GM23338 (cell line): ENCODE measurements around the gene RAB3GAP1. TPM values are rescaled to one million over a fixed set of nuclear protein-coding genes. Genes with fewer than 3 reads are reported as not detected.

Experiments used
- ATAC-seq: fragments of 200-7000 bp; cut with Tn5 transposase; 3 replicates; pipeline ENCODE4 v1.9.1; 2020
- DNase-seq: peaks from one replicate; pipeline ENCODE4 v3.0.0-alpha.2; 2015; ENCODE audit warnings: low spot score
- H2AFZ ChIP-seq: fragments of 200-600 bp; sonication (generic); 2 replicates; pipeline ENCODE4 v1.8.0; 2016; ENCODE audit warnings: antibody characterized with exemption, mild to moderate bottlenecking, moderate library complexity
- H3F3A ChIP-seq: fragments of 200-600 bp; sonication (generic); replicated peaks from 2 replicates; pipeline ENCODE4 v1.8.0; 2017; ENCODE audit warnings: antibody characterized with exemption, mixed run types, low read depth
- H3K27ac ChIP-seq: fragments of 200-600 bp; sonication (generic); 2 replicates; pipeline ENCODE4 v1.6.1; 2016; ENCODE audit warnings: low read depth
- H3K27me3 ChIP-seq: fragments of 200-600 bp; sonication (generic); 2 replicates; pipeline ENCODE4 v1.8.0; 2016; ENCODE audit warnings: mild to moderate bottlenecking, mixed run types, moderate library complexity; ENCODE audit not compliant: insufficient read depth
- H3K36me3 ChIP-seq: fragments of 200-600 bp; sonication (generic); 2 replicates; pipeline ENCODE4 v1.8.0; 2016; ENCODE audit warnings: mild to moderate bottlenecking; ENCODE audit not compliant: insufficient read depth
- H3K4me1 ChIP-seq: fragments of 200-600 bp; sonication (generic); 2 replicates; pipeline ENCODE4 v1.8.0; 2016; ENCODE audit warnings: mild to moderate bottlenecking, moderate library complexity; ENCODE audit not compliant: insufficient read depth
- H3K4me2 ChIP-seq: fragments of 200-600 bp; sonication (generic); 2 replicates; pipeline ENCODE4 v1.7.1; 2017; ENCODE audit warnings: mixed run types
- H3K4me3 ChIP-seq: fragments of 200-600 bp; sonication (generic); 2 replicates; pipeline ENCODE4 v1.6.1; 2016; ENCODE audit warnings: mixed run types
- H3K79me2 ChIP-seq: fragments of 200-600 bp; sonication (generic); replicated peaks from 2 replicates; pipeline ENCODE4 v1.8.0; 2017; ENCODE audit warnings: mild to moderate bottlenecking; ENCODE audit not compliant: insufficient read depth
- H3K9me2 ChIP-seq: fragments of 200-600 bp; sonication (generic); 2 replicates; pipeline ENCODE4 v1.8.0; 2017; ENCODE audit not compliant: insufficient read depth
- H4K20me1 ChIP-seq: fragments of 200-600 bp; sonication (generic); replicated peaks from 2 replicates; pipeline ENCODE4 v1.8.0; 2017; ENCODE audit warnings: mild to moderate bottlenecking; ENCODE audit not compliant: insufficient read depth
- H3K27ac Mint-ChIP-seq: 2 replicates; pipeline ENCODE4 v1.8.0; 2020; ENCODE audit warnings: inconsistent platforms, mild to moderate bottlenecking, moderate library complexity, mixed read lengths
- H3K27me3 Mint-ChIP-seq: 3 replicates; pipeline ENCODE4 v1.8.0; 2022; ENCODE audit warnings: low read depth, mild to moderate bottlenecking, moderate library complexity, mixed read lengths, inconsistent platforms; ENCODE audit not compliant: insufficient read depth, poor library complexity
- H3K36me3 Mint-ChIP-seq: 3 replicates; pipeline ENCODE4 v1.8.0; 2021; ENCODE audit warnings: low read depth, mild to moderate bottlenecking, inconsistent platforms, moderate library complexity, mixed read lengths
- H3K4me1 Mint-ChIP-seq: 3 replicates; pipeline ENCODE4 v1.8.0; 2020; ENCODE audit warnings: mild to moderate bottlenecking, inconsistent platforms, mixed read lengths
- H3K4me3 Mint-ChIP-seq: 3 replicates; pipeline ENCODE4 v1.8.0; 2021; ENCODE audit warnings: moderate library complexity, mild to moderate bottlenecking, inconsistent platforms, mixed read lengths
- H3K9me3 Mint-ChIP-seq: 3 replicates; pipeline ENCODE4 v1.8.0; 2020; ENCODE audit warnings: moderate library complexity, mild to moderate bottlenecking, inconsistent platforms, mixed read lengths
- CREB1 ChIP-seq: fragments of 250-450 bp; sonication (Bioruptor Pico); IDR thresholded peaks from 2 replicates; pipeline ENCODE4 v1.5.0; 2020; ENCODE audit warnings: low read depth, mild to moderate bottlenecking, moderate library complexity
- EZH2 ChIP-seq: fragments of 200-600 bp; sonication (generic); IDR thresholded peaks from one replicate; pipeline ENCODE4 v1.8.0; 2017; ENCODE audit warnings: antibody characterized with exemption, mild to moderate bottlenecking, low read depth; ENCODE audit not compliant: unreplicated experiment
- JUNB ChIP-seq: IDR thresholded peaks from one replicate; pipeline ENCODE4 v1.6.1; 2016; ENCODE audit warnings: antibody characterized with exemption; ENCODE audit not compliant: unreplicated experiment
- NANOG ChIP-seq: IDR thresholded peaks from 2 replicates; pipeline ENCODE4 v1.6.1; 2016; ENCODE audit warnings: antibody characterized with exemption, borderline replicate concordance
- STAT1 ChIP-seq: IDR thresholded peaks from one replicate; pipeline ENCODE4 v1.6.1; 2016; ENCODE audit warnings: antibody characterized with exemption; ENCODE audit not compliant: unreplicated experiment
- ZNF114 ChIP-seq: fragments of 250-450 bp; sonication (Bioruptor Pico); IDR thresholded peaks from 2 replicates; pipeline ENCODE4 v1.5.0; 2020; ENCODE audit warnings: mild to moderate bottlenecking, moderate library complexity
- ZNF331 ChIP-seq: fragments of 250-450 bp; sonication (Bioruptor Pico); IDR thresholded peaks from 2 replicates; pipeline ENCODE4 v1.5.0; 2020; ENCODE audit warnings: low read depth, mild to moderate bottlenecking, moderate library complexity
- polyA plus RNA-seq: library from polyadenylated mRNA; unstranded; fragments of >200 nt; fragmentation: Nextera tagmentation; extraction: Ambion mirVana; gene quantifications from 2 replicates; pipeline ENCODE4 v1.2.1, GENCODE V29; 2016
- total RNA-seq: library from RNA; depleted of rRNA; stranded (reverse); fragments of >200 nt; shearing (Covaris generic); gene quantifications from 2 replicates; pipeline ENCODE4 v1.2.3, GENCODE V29; 2014
- TF ChIP-seq, protein P1 (sequence below): IDR thresholded peaks from 2 replicates; pipeline ENCODE4 v1.6.1; 2016; ENCODE audit warnings: antibody characterized with exemption
- TF ChIP-seq, protein P2 (sequence below): IDR thresholded peaks from one replicate; pipeline ENCODE4 v1.6.1; 2018; ENCODE audit warnings: antibody characterized with exemption; ENCODE audit not compliant: unreplicated experiment
- TF ChIP-seq, protein P3 (sequence below), 2 experiments: fragments of 200-600 bp in 1 of 2; sonication (generic) in 1 of 2; conservative IDR thresholded peaks; 2 replicates each; pipeline versions ENCODE4 v1.5.1 to v1.6.1; 2016 to 2017; ENCODE audit warnings: antibody characterized with exemption in 2 of 2, low read depth in 2 of 2, mild to moderate bottlenecking in 2 of 2, moderate library complexity in 1 of 2

The RAB3GAP1 gene
- total and polyA plus RNA-seq, 2 experiments from 2014 or later, result 22.5 to 40.4 TPM

DNA sequence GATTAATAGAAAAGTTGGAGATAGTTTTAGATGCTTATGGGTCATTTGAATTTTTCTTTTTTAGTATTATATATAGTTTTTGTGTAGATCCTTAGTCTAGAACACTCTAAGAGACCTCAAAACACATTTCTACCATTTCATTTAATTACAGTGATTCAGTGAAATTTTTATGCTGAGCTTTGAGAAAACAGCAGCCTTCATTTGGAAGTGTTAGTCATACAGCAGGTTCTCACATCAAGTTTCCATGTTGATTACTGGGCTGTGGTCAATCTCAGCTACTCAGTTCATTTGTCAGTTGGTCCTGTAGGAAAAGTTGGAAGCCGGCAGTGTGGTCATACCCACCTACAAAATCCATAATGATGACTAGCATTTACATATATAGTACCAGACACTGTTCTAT lies 42.8 kb upstream of the RAB3GAP1 start:
- Histone ChIP-seq H4K20me1 (no peaks in the 10 kb centered on the region), H3K4me2 (no peak overlapping the region), H3K9me2 (no peaks in the 10 kb centered on the region), H2AFZ (no peak overlapping the region), H3K27me3 (no peaks in the 10 kb centered on the region), H3F3A (no peaks in the 10 kb centered on the region), H3K79me2 (no peaks in the 10 kb centered on the region), H3K4me1 (peaks cover 6% of the 10 kb centered on the region; the same call in 1 of the 2 replicates), H3K4me3 (no peak overlapping the region), H3K27ac (no peak overlapping the region), H3K36me3 (no peaks in the 10 kb centered on the region)
- no peak overlapping the region for H3K4me3 Mint-ChIP-seq
- peaks cover 3% of the 10 kb centered on the region for H3K27me3 Mint-ChIP-seq
- peaks cover 22% of the 10 kb centered on the region; the same call in 2 of the 3 replicates for H3K4me1 Mint-ChIP-seq
- no peak overlapping the region for H3K27ac Mint-ChIP-seq
- no peaks in the 10 kb centered on the region for H3K36me3 Mint-ChIP-seq
- no peak for TF ChIP-seq JUNB
- no peak for TF ChIP-seq EZH2
- TF ChIP-seq, protein P1, sequence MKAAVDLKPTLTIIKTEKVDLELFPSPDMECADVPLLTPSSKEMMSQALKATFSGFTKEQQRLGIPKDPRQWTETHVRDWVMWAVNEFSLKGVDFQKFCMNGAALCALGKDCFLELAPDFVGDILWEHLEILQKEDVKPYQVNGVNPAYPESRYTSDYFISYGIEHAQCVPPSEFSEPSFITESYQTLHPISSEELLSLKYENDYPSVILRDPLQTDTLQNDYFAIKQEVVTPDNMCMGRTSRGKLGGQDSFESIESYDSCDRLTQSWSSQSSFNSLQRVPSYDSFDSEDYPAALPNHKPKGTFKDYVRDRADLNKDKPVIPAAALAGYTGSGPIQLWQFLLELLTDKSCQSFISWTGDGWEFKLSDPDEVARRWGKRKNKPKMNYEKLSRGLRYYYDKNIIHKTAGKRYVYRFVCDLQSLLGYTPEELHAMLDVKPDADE, result no peak
- TF ChIP-seq NANOG, result no peak
- no peak for TF ChIP-seq ZNF114 (CRISPR knock-in tag)
- TF ChIP-seq, protein P2, sequence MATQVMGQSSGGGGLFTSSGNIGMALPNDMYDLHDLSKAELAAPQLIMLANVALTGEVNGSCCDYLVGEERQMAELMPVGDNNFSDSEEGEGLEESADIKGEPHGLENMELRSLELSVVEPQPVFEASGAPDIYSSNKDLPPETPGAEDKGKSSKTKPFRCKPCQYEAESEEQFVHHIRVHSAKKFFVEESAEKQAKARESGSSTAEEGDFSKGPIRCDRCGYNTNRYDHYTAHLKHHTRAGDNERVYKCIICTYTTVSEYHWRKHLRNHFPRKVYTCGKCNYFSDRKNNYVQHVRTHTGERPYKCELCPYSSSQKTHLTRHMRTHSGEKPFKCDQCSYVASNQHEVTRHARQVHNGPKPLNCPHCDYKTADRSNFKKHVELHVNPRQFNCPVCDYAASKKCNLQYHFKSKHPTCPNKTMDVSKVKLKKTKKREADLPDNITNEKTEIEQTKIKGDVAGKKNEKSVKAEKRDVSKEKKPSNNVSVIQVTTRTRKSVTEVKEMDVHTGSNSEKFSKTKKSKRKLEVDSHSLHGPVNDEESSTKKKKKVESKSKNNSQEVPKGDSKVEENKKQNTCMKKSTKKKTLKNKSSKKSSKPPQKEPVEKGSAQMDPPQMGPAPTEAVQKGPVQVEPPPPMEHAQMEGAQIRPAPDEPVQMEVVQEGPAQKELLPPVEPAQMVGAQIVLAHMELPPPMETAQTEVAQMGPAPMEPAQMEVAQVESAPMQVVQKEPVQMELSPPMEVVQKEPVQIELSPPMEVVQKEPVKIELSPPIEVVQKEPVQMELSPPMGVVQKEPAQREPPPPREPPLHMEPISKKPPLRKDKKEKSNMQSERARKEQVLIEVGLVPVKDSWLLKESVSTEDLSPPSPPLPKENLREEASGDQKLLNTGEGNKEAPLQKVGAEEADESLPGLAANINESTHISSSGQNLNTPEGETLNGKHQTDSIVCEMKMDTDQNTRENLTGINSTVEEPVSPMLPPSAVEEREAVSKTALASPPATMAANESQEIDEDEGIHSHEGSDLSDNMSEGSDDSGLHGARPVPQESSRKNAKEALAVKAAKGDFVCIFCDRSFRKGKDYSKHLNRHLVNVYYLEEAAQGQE, result no peak
- no peak for TF ChIP-seq ZNF331 (CRISPR knock-in tag)
- no peak for TF ChIP-seq STAT1
- H3K9me3 Mint-ChIP-seq, result no peaks in the 10 kb centered on the region
- DNase-seq (no peak), ATAC-seq (no peak)

DNA sequence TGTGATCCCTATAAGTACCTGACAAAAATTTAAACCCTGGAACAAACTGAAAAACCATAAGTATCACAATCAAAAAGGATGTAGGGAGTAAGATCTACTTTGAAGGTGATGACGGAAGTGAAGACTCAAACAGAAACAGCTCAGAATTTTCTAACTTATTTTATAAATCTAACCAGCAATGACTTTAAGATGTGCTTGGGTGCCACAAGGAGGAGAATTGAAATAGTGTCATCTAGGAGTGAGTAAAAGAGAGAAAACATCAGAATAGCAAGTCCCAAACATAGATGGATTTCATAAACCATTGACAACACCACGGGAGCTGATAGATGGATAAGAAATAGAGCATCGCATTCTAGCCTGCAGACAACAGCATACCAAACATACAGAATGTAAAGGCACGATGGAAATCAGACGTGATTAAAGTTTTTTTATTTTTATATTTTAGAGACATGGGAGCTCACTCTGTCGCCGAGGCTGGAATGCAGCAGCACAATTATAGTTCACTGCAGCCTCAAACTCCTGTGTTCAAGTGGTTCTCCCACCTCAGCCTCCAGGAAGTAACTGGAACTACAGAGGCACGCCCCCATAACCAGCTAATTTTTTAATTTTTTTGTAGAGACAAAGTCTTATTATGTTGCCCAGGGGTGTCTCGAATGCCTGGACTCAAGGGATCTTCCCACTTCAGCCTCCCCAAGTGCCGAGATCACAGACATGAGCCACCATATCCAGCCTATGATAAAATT lies 41.7 kb upstream of the RAB3GAP1 start:
- Histone ChIP-seq H3K27me3 (no peaks in the 10 kb centered on the region), H4K20me1 (no peaks in the 10 kb centered on the region), H3K27ac (no peak overlapping the region), H3K4me2 (no peak overlapping the region), H3K79me2 (no peaks in the 10 kb centered on the region), H2AFZ (no peak overlapping the region), H3K4me3 (no peak overlapping the region), H3K9me2 (no peaks in the 10 kb centered on the region; the same call in 1 of the 2 replicates), H3F3A (no peaks in the 10 kb centered on the region), H3K36me3 (no peaks in the 10 kb centered on the region), H3K4me1 (peaks cover 3% of the 10 kb centered on the region; the same call in 1 of the 2 replicates)
- DNase-seq (no peak), ATAC-seq (no peak)
- Mint-ChIP-seq H3K27me3 (no peaks in the 10 kb centered on the region), H3K4me3 (no peak overlapping the region), H3K36me3 (no peaks in the 10 kb centered on the region), H3K9me3 (no peaks in the 10 kb centered on the region), H3K27ac (no peak overlapping the region), H3K4me1 (peaks cover 16% of the 10 kb centered on the region; the same call in 2 of the 3 replicates)
- TF ChIP-seq, protein P2, result no peak
- TF ChIP-seq, protein P3, sequence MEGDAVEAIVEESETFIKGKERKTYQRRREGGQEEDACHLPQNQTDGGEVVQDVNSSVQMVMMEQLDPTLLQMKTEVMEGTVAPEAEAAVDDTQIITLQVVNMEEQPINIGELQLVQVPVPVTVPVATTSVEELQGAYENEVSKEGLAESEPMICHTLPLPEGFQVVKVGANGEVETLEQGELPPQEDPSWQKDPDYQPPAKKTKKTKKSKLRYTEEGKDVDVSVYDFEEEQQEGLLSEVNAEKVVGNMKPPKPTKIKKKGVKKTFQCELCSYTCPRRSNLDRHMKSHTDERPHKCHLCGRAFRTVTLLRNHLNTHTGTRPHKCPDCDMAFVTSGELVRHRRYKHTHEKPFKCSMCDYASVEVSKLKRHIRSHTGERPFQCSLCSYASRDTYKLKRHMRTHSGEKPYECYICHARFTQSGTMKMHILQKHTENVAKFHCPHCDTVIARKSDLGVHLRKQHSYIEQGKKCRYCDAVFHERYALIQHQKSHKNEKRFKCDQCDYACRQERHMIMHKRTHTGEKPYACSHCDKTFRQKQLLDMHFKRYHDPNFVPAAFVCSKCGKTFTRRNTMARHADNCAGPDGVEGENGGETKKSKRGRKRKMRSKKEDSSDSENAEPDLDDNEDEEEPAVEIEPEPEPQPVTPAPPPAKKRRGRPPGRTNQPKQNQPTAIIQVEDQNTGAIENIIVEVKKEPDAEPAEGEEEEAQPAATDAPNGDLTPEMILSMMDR (conservative IDR thresholded peaks at IDR 0.05; ENCODE audit: low read depth in 2 of 2), result no peak
- no peak for TF ChIP-seq CREB1 (CRISPR knock-in tag)
- no peak for TF ChIP-seq EZH2
- no peak for TF ChIP-seq STAT1
- no peak for TF ChIP-seq ZNF114 (CRISPR knock-in tag)
